GM18519 (cell line): ENCODE data around the gene UBAP2L.

ENCODE experiments used
- ATAC-seq: cut with Tn5 transposase; IDR thresholded peaks from one replicate; pipeline ENCODE4 v1.9.1; 2021; ENCODE audit warnings: mild to moderate bottlenecking, moderate library complexity; ENCODE audit not compliant: unreplicated experiment, low FRiP score

The UBAP2L gene

GRCh38 chr1:154220071-154220969 is at the start of gene UBAP2L:
Gene UBAP2L, plus strand, starts transcription at chr1:154220955. Its CDS starts 4,169 bp downstream, at chr1:154225124.
- peak; percentile 87 for ATAC-seq

GRCh38 chr1:154171223-154171583 is 49.6 kb upstream of the UBAP2L start:
- no peak for ATAC-seq

- ATAC-seq: no peak
These were observed 48.9 kb upstream of the UBAP2L start for GRCh38 chr1:154171880-154172279.

- ATAC-seq: no peak
These were observed 46.1 kb upstream of the UBAP2L start for GRCh38 chr1:154174654-154175053.

GRCh38 chr1:154176337-154176736 is 44.4 kb upstream of the UBAP2L start:
- no peak for ATAC-seq

GRCh38 chr1:154178013-154178412 is 42.7 kb upstream of the UBAP2L start:
- ATAC-seq: no peak

GRCh38 chr1:154178911-154179811 is 41.6 kb upstream of the UBAP2L start:
- no peak for ATAC-seq

- no peak for ATAC-seq
These were observed 40.6 kb upstream of the UBAP2L start for GRCh38 chr1:154179946-154180687.

GRCh38 chr1:154181944-154182343 is 38.8 kb upstream of the UBAP2L start:
- ATAC-seq: no peak

- ATAC-seq: no peak
These were observed 38.3 kb upstream of the UBAP2L start for GRCh38 chr1:154182344-154183045.

- peak; percentile 37 for ATAC-seq
These were observed 37.5 kb upstream of the UBAP2L start for GRCh38 chr1:154183046-154183915.

- ATAC-seq: no peak
These were observed 34.6 kb upstream of the UBAP2L start for GRCh38 chr1:154186177-154186576.

GRCh38 chr1:154186852-154187501 is 33.8 kb upstream of the UBAP2L start:
- no peak for ATAC-seq

GRCh38 chr1:154190550-154190949 is 30.2 kb upstream of the UBAP2L start:
- ATAC-seq: no peak

- no peak for ATAC-seq
These were observed 28.7 kb upstream of the UBAP2L start, which contains the start of gene TPM3 for GRCh38 chr1:154191990-154192461. Gene TPM3, minus strand, starts transcription at chr1:154192100. Its CDS starts 82 bp downstream, at chr1:154192018.

GRCh38 chr1:154192476-154192875 is 28.3 kb upstream of the UBAP2L start:
- no peak for ATAC-seq

- no peak for ATAC-seq
These were observed 26.9 kb upstream of the UBAP2L start for GRCh38 chr1:154193821-154194220.
